ENCODE results near the gene PDIA5.
A peak's percentile ranks its signal among the peaks of the same experiment; 100 is the strongest.

The PDIA5 gene

DNA sequence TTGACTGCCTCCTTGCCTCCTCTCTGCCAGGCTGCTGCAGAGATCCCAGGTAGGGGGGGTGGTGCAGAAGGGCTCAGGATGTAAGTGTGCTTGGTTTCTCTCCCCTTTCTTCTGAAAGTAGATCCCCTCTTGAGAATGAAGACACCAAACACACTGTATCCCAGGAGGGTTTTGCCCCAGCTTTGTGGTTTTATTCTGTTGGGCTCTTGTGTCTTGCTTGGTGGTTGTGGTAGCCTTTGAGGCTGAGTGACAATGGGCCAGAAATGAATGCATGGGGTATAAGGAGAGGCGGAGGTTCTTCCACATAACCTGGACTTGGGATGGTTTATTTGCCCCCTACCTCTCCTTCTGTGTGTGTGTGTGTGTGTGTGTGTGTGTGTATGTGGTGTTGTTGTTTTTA is 5.7 kb downstream of the PDIA5 start:
- no peak for DNase-seq

DNA sequence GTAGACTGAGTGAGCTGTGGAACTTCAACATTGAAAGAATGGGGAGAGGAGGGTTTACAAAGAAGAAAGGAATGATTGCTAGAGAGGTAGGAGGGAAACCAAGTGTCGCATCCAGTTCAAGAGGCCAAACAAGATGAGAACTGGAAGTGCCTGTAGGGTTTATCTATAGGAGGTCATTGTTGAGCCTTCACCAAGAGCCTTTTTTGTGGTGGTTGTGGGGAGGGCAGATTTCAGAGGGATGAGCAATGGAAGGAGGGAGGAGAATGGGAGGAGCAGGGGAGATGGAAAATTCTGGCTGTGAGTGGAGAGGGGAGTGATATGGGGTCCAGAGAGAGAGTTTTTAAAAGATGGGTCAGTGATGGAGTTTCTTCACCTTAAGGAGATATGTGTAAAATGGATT is 8.5 kb downstream of the PDIA5 start:
- no peak for DNase-seq

DNA sequence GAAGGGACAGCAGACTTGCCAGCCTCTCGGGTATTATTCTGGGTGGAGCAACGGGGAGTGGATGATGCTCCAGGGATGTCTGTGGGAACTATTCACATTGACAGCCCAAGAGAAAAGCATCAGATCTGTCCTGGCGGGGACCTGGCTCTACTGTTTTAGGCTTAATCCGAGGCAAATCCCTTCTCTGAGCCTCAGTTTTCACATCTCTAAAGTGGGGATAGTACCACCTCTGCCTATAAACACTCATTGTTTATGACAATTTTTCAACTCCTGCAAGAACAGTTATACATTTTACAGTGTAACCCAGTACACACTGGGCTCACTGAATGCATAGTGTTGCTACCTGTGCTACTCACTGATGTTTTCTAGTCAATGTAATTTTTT is 9.3 kb downstream of the PDIA5 start:
- DNase-seq: no peak

DNA sequence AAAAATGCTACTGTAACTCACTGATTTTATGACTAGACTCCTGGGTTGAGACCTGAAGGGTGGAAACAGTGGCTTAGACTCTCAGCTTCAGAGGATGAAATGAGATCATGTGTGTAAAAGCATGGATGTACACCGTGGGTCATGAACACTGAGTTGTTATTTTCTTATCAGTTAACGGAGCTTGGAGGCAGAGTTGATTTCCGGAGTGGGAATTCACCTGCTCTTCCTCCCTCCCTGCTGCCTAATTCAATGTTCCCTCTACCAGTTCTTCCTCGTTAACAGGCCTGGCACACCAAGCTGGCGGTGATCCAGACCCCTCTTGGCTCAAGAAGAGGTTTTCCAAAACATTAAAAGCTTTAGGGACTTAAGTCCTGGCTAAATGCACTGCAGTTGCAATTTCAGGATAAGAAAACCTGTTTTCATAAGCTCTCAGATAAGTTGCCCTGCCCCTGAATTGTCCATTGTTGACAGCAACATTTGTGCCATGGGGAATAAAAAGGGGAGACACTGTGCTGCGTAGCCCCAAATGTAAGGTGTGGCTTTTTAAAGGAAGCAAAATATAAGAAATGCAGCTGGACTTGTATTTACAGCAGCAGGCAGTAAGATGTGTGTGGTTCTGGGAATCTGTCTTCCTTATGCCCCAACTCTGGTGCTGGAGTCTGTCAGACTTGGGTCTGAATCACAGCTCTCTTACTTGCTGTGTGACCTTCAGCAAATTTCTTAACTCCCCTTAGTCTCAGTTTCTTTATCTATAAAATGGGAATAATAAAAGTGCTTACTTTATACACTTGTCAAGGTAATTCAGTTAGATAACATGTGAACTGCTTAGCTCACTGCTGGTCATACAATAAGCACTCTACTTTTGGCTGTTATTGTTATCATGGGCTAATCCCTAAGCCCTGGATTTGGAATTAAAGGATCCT is 9.9 kb downstream of the PDIA5 start:
- DNase-seq: no peak

DNA sequence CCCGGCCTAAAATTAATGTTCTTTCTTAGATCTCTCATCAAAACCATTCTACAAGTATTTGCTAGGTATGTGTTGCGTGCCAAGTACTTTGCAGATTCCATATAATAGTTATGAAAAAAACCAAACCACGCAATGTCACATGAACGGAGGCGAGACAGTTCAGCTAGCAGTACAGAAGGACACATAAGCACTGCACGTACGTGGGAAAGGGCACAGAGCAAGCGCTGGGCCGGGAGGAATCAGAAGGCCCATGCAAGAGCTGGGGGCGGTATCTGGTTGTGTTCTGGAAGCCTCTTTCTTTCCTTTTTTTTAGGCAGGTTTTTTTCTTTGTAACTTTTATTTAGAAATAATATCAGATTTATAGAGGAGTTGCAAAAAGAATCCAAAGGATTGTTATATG is 11.3 kb downstream of the PDIA5 start:
- no peak for DNase-seq

- DNase-seq: peak; percentile 61
Observed at GRCh38 chr3:123080864-123081562, 14.2 kb downstream of the PDIA5 start.

- no peak for DNase-seq
Observed at GRCh38 chr3:123081718-123082369, 15.0 kb downstream of the PDIA5 start.

GRCh38 chr3:123082370-123083065 is 15.7 kb downstream of the PDIA5 start:
- peak; percentile 31 for DNase-seq

GRCh38 chr3:123083383-123084124 is 16.7 kb downstream of the PDIA5 start:
- DNase-seq: no peak

GRCh38 chr3:123084192-123084591 is 17.4 kb downstream of the PDIA5 start:
- DNase-seq: no peak

DNA sequence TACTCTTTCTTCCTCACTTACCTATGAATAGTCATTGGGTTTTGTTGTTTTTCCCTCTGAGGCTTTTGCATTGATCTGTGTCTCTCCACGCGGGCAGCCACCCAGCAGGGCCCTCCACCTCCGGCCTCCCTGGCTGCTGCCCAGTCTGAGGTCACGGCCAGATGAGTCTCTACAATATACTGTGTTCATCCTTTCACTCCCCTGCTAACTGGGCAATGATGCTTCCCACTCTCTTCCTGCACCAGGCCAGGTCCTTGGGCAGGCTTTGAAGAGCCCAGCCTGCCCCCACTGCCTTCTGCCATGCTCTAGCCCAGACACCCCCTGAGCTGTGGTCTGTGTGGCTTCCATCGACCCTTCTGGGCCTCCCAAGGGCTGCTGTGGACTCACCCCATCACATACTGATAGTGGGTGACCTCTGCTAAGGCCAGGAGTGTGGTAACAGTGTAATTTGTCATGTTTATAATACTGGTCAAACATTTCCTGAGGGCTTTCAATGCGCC is 18.0 kb downstream of the PDIA5 start:
- DNase-seq: peak; percentile 44

DNA sequence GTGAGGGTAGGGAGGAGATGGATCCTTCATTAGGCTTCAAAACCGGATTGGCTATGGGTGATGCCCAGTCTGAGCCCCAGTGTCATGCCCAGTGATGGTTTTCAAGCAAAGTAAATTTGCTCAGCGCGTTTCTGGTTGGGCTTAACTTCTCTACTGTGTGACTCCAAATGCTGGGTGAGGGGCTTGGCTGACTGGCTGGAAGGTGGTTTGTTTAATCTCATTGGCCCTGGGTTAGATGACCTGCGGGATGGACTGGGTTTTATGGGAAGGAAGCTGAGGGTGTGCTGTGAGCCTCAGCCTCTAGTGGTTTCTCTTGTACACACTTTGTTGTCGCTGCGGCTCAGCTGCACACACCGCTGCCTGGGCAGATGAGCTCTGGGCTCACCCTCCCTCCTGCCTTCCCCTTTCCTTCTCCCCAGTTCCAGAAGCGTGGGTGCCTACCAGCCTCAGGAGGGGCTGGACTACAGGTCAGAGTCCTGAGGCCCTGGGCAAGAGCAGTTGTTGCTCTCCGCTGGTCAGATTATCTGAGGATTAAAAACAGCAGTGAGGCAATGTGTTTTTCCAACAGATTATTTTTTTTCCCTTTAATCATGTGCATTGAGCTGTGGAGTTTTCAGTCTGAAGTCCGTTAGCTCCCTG is 18.6 kb downstream of the PDIA5 start:
- DNase-seq: peak; percentile 53

- DNase-seq: no peak
Observed at GRCh38 chr3:123085932-123086627, 19.3 kb downstream of the PDIA5 start.

DNA sequence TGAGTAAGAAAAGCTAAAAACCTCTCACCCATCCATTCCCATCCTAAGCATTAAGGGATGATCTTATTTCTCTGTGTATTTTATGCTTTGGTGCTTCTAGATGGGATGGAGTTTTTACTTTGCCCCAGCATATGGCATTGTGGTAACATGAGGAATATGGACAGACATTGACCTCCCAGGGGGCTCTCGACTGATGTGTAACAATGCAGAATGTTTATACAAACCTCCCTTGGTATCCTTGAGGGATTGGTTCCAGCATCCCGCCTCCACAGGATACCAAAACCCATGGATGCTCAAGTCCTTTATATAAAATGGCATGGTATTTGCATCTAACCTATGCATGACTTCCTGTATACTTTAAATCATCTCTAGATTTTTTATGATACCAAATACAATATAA is 21.6 kb downstream of the PDIA5 start:
- DNase-seq: no peak

GRCh38 chr3:123089611-123090331 is 22.9 kb downstream of the PDIA5 start:
- no peak for DNase-seq

GRCh38 chr3:123090728-123091531 is 24.1 kb downstream of the PDIA5 start:
- DNase-seq: no peak

DNA sequence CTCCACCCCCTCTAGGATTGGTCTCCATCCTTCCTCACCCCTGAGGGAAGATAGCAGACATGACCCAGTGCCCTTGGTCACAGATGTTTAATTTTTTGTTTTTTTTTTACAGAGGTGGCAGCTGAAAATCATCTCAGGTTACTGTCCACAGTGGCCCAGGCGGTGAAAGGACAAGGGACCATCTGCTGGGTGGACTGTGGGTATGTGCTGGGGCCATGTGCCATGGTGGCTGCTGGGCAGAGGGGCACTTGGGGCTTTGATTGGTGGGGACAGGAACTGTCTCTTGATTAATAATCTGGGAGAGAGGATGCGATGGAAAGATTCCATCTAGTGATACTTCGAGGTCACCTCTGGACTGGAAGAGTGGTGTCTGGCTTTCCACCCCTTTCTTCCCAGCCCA is 25.4 kb downstream of the PDIA5 start:
- DNase-seq: no peak

- DNase-seq: no peak
Observed at GRCh38 chr3:123093696-123094095, 26.9 kb downstream of the PDIA5 start.
